Measurements from ENCODE around the gene LIMCH1. TPM values are rescaled to one million over a fixed set of nuclear protein-coding genes. Genes with fewer than 3 reads are reported as not detected.
A peak's percentile ranks its signal among the peaks of the same experiment; 100 is the strongest.

Gene LIMCH1
- total RNA-seq, 1 experiment from 2014 or later = 3.3 TPM

DNA sequence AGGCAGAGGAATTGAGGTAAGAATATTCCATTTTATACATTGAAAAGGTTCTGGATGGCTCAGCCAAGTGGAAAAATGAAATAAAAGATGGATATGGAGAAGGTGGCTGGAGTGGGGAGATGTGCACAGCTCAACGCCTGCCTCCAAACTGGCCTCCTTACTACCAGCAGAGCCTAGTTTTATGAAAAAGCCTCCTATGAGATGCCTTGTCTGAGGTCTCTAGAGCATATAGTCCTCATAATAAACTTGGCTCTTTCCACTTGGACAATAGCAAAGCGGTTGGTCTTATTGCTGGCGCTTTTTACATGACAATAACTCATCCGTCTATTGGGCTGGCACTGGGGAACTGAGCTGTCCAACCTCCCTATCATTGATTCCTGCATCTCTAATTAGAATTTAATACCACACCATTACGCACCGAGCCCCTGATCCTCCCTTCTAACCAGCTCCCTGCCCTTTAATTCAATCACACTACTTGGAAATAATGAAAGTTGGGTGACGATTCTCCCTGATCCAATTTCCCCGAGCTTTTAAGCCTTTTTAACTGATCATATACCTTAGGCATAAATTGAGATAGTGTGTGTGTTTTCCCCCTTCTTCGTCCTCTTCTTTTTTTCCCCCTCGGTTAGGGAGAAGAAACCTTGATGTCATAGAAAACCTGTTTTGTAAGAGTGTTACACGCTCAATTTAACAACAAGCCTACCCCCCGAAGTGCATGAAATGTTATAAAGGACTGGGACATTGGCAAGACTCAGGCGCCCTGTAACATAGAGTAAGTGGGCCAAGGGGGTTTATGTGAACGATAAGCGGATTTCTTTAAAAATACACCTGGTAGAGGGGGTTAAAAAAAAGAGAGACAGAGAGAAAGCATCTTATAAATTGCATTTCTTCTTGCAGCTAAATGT is 210.9 kb downstream of the LIMCH1 start, which contains the start of gene PHOX2B:
Gene PHOX2B (minus strand): TSS at position 155 of the 905 bp plus-strand sequence. CDS start 115 bp downstream, at position 40.
- no peak within 1 kb of the TSS for H2BK12ac ChIP-seq (ENCODE audit: insufficient read length, low read depth, low read length)
- H3K56ac ChIP-seq (ENCODE audit: insufficient read length, low read depth, low read length) = no peak within 1 kb of the TSS
- Mint-ChIP-seq H3K27me3 (ENCODE audit: low read depth) (peaks cover 99% of the 10 kb centered on the region), H3K9me3 (peaks cover 2 to 25% of the 10 kb centered on the region in 2 experiments), H3K27ac (no peak within 1 kb of the TSS), H3K4me3 (peak within 1 kb of the TSS in 1 of 2 experiments; percentile 62; a peak in 3 of 5 replicates), H3K36me3 (ENCODE audit: insufficient read depth in 1 of 3, low read depth in 3 of 3) (peaks cover 0 to 2% (median 0%) of the 10 kb centered on the region in 3 experiments; a peak in 3 of 7 replicates), H3K4me1 (peaks cover 36 to 66% of the 10 kb centered on the region in 2 experiments)
- H3K23me2 ChIP-seq (ENCODE audit: insufficient read length, low read depth, low read length, poor library complexity, severe bottlenecking) = peaks cover 15% of the 10 kb centered on the region
- no CpG with 5 or more reads among the region's 15 CpGs for WGBS (ENCODE audit: extremely low coverage, insufficient read length, low lambda C conversion rate)
- H3K9ac ChIP-seq (ENCODE audit: extremely low read depth, insufficient read length, low read length) = no peak within 1 kb of the TSS
- DNase-seq = no peak
- H2AFZ ChIP-seq (ENCODE audit: low read length) = no peak within 1 kb of the TSS
- no peak within 1 kb of the TSS for H2BK5ac ChIP-seq (ENCODE audit: insufficient read length, low read length)
- no peaks in the 10 kb centered on the region for H3K9me3 ChIP-seq (ENCODE audit: control insufficient read depth, low read depth, low read length)
- H3T11ph ChIP-seq (ENCODE audit: low read length) = no peak within 1 kb of the TSS
- no peak within 1 kb of the TSS for H4K91ac ChIP-seq (ENCODE audit: insufficient read length, low read depth, low read length)
- H3K79me1 ChIP-seq (ENCODE audit: insufficient read depth, low read depth, low read length, poor library complexity, severe bottlenecking) = no peaks in the 10 kb centered on the region
- no peak for TF ChIP-seq CTCF (conservative IDR thresholded peaks at IDR 0.05)
- no peak within 1 kb of the TSS for H3K14ac ChIP-seq (ENCODE audit: insufficient read depth, low read length)
- no peak within 1 kb of the TSS for H3K4ac ChIP-seq (ENCODE audit: low read depth, low read length)
- H2AK5ac ChIP-seq (ENCODE audit: insufficient read length, low read length) = no peak within 1 kb of the TSS
- H4K8ac ChIP-seq (replicated peaks; ENCODE audit: insufficient read length, low read depth, low read length) = no peak within 1 kb of the TSS
- H3K4me1 ChIP-seq (ENCODE audit: insufficient read depth, low read length) = no peaks in the 10 kb centered on the region
- no peak within 1 kb of the TSS for H2BK15ac ChIP-seq (ENCODE audit: low read depth, low read length)
- no peak within 1 kb of the TSS for H3K18ac ChIP-seq (ENCODE audit: insufficient read length, low read depth, low read length)
- no peak within 1 kb of the TSS for H3K4me2 ChIP-seq (ENCODE audit: insufficient read depth, insufficient read length, low read length)
- H3K79me2 ChIP-seq (ENCODE audit: insufficient read depth, low read length) = no peaks in the 10 kb centered on the region
- H2BK120ac ChIP-seq (ENCODE audit: low read depth, low read length, poor library complexity, severe bottlenecking) = no peak within 1 kb of the TSS
- no peak within 1 kb of the TSS for H4K5ac ChIP-seq (ENCODE audit: insufficient read length, low read depth, low read length)
- no peak within 1 kb of the TSS for H3K27ac ChIP-seq (ENCODE audit: insufficient read length, low read depth, low read length)
- peaks cover 93% of the 10 kb centered on the region for H3K27me3 ChIP-seq (ENCODE audit: insufficient read depth, low read length)
- peaks cover 2% of the 10 kb centered on the region for H4K20me1 ChIP-seq (ENCODE audit: control insufficient read depth, insufficient read depth, insufficient read length)
- H3K23ac ChIP-seq (ENCODE audit: insufficient read length, low read depth, low read length) = no peak within 1 kb of the TSS
- H2BK20ac ChIP-seq (ENCODE audit: low read depth, low read length, poor library complexity, severe bottlenecking) = no peak within 1 kb of the TSS
